Measurements from ENCODE around the gene WIPF2. TPM values are rescaled to one million over a fixed set of nuclear protein-coding genes. Genes with fewer than 3 reads are reported as not detected.

WIPF2 gene
- polyA plus RNA-seq, 1 experiment, result 8.1 TPM

DNA sequence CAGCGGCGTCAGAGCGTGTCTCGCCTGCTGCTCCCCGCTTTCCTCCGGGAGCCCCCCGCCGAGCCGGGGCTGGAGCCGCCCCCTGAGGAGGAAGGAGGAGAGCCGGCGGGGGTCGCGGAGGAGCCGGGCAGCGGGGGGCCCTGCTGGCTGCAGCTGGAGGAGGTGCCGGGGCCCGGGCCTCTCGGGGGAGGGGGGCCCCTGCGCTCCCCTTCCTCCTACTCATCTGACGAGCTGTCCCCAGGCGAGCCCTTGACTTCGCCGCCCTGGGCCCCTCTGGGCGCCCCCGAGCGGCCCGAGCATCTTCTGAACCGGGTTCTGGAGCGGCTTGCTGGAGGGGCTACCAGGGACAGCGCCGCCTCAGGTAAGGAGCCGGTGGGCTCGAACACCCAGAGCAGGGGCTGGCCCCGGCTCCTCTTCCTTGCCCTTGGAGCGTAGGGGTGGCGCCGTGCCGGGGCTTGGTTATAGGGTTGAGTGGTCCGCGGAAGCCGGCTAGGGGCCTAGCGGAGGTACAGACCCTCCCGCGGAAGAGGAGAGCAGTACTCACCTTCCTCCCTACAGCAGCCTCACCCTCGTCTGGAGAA, 41.0 kb upstream of the WIPF2 start:
- TF ChIP-seq, protein P1, sequence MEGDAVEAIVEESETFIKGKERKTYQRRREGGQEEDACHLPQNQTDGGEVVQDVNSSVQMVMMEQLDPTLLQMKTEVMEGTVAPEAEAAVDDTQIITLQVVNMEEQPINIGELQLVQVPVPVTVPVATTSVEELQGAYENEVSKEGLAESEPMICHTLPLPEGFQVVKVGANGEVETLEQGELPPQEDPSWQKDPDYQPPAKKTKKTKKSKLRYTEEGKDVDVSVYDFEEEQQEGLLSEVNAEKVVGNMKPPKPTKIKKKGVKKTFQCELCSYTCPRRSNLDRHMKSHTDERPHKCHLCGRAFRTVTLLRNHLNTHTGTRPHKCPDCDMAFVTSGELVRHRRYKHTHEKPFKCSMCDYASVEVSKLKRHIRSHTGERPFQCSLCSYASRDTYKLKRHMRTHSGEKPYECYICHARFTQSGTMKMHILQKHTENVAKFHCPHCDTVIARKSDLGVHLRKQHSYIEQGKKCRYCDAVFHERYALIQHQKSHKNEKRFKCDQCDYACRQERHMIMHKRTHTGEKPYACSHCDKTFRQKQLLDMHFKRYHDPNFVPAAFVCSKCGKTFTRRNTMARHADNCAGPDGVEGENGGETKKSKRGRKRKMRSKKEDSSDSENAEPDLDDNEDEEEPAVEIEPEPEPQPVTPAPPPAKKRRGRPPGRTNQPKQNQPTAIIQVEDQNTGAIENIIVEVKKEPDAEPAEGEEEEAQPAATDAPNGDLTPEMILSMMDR (IDR thresholded peaks at IDR 0.05; ENCODE audit: low read depth, low read length), result no peak
- no peaks in the 10 kb centered on the region for H3K9me3 ChIP-seq (ENCODE audit: control insufficient read depth, insufficient read depth, low read length)
- DNase-seq (ENCODE audit: low read depth, low spot score), result no peak
- H3K27ac ChIP-seq (ENCODE audit: low read depth, low read length), result no peak overlapping the region
- H3K4me3 ChIP-seq (ENCODE audit: low read depth, low read length), result no peak overlapping the region
- ChIA-PET POLR2A (no interaction called here), CTCF (no interaction called here)
- H3K27me3 ChIP-seq (ENCODE audit: control insufficient read depth, insufficient read depth, low read length), result no peaks in the 10 kb centered on the region

DNA sequence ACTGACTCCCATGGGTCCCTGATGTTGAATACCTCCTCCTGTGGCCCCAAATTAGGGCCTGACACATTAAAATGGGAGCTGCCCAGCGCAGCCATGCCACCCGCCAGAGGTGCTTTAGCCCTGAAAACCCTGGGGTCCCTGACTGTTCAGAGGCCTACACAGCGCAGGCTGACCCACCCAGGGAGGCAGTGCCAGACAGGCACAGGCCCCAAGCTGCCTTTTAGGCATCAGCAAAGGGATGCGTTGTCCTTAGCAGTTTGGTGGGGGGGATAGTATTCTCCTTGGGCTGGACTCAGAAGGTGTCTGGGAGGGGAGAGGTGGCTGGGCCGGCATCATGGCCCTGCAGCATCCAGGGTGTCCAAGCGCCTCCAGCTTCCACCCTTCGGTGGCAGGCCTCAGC, 40.4 kb upstream of the WIPF2 start:
- Histone ChIP-seq H3K4me3 (ENCODE audit: low read depth, low read length) (no peak overlapping the region), H3K9me3 (ENCODE audit: control insufficient read depth, insufficient read depth, low read length) (no peaks in the 10 kb centered on the region), H3K27ac (ENCODE audit: low read depth, low read length) (no peak overlapping the region), H3K27me3 (ENCODE audit: control insufficient read depth, insufficient read depth, low read length) (no peaks in the 10 kb centered on the region)
- ChIA-PET POLR2A (no interaction called here), CTCF (interaction anchor here (1.0 to 1.7 kb wide), 3 partner anchors 12 to 166 kb away, joined by 4 to 6 read pairs (median 5); no protein-coding TSS in a partner anchor)
- TF ChIP-seq, protein P1 (IDR thresholded peaks at IDR 0.05; ENCODE audit: low read depth, low read length), result no peak
- DNase-seq (ENCODE audit: low read depth, low spot score), result no peak

DNA sequence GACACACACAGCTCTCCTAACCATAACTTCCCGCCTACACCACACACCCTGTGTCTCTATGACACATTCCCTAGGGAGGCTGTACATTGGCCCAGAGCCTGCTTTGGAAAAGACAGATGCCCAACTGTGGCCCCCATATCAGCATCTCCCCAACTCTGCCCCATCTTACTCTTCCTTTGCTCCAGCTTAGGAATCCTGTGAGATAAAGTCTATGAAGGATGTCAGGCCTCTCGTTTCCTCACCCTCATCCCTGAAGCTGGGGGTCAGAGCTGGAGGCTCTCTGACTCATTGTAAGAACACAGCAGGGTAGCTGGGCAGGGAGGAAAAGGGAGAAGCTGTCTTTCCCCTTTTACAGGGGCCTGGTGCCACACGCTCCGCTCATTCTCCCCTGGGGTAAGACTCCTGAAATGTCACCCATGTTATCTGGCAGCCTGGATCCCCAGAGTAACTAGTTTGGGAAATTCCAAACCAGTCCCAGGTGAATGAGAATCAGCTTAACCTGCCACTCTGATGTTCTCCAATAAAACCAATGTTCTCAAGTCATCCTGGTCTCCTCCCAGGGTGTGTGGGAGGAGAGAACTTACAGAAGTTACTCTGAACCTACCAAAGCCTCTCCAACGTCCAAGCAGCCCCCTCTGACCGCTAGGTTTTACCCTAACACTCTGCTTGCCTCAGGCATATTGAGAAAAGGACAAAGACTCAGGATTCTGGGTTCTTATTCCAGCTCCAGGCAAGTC, 39.0 kb upstream of the WIPF2 start:
- TF ChIP-seq, protein P1 (IDR thresholded peaks at IDR 0.05; ENCODE audit: low read depth, low read length), result no peak
- Histone ChIP-seq H3K9me3 (ENCODE audit: control insufficient read depth, insufficient read depth, low read length) (no peaks in the 10 kb centered on the region), H3K27ac (ENCODE audit: low read depth, low read length) (no peak overlapping the region), H3K27me3 (ENCODE audit: control insufficient read depth, insufficient read depth, low read length) (no peaks in the 10 kb centered on the region), H3K4me3 (ENCODE audit: low read depth, low read length) (no peak overlapping the region)
- ChIA-PET POLR2A (interaction anchor here (0.9 to 1.3 kb wide), 4 partner anchors 11 to 52 kb away, joined by 3 to 4 read pairs (median 4); no protein-coding TSS in a partner anchor), CTCF (interaction anchor here (0.6 to 1.7 kb wide), 7 partner anchors 10 to 167 kb away, joined by 3 to 8 read pairs (median 5); no protein-coding TSS in a partner anchor)
- DNase-seq (ENCODE audit: low read depth, low spot score), result no peak

DNA sequence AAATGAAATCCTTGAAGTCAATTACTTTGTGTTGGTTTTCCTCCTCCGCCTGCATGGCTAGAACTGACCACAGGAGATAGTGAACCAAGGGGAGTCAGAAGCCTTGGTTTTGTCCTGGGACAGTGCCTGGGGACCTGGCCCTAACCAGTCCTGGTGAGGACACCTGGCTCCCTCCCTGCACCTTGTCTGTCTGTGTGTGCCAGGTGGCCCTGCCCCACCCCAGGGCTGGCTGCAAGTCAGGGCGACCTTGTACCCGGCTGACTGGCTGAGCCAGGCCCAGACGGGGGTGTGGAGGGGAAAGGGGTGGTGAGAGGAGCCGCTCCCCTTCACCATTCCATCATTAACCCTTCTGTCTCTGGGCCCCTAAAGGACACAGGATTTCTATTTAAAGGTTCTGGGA, 38.4 kb upstream of the WIPF2 start:
- H3K27ac ChIP-seq (ENCODE audit: low read depth, low read length), result no peak overlapping the region
- no peaks in the 10 kb centered on the region for H3K27me3 ChIP-seq (ENCODE audit: control insufficient read depth, insufficient read depth, low read length)
- CTCF ChIA-PET, result interaction anchor here (0.6 to 1.7 kb wide), 4 partner anchors 10 to 105 kb away, joined by 4 to 8 read pairs (median 6); no protein-coding TSS in a partner anchor
- no peak overlapping the region for H3K4me3 ChIP-seq (ENCODE audit: low read depth, low read length)
- DNase-seq (ENCODE audit: low read depth, low spot score), result no peak
- no peaks in the 10 kb centered on the region for H3K9me3 ChIP-seq (ENCODE audit: control insufficient read depth, insufficient read depth, low read length)
- POLR2A ChIA-PET, result interaction anchor here (0.6 to 1.3 kb wide), 3 partner anchors 10 to 40 kb away, joined by 3 to 6 read pairs (median 4); partner anchors contain the start of gene CASC3
- TF ChIP-seq, protein P1 (IDR thresholded peaks at IDR 0.05; ENCODE audit: low read depth, low read length), result no peak

DNA sequence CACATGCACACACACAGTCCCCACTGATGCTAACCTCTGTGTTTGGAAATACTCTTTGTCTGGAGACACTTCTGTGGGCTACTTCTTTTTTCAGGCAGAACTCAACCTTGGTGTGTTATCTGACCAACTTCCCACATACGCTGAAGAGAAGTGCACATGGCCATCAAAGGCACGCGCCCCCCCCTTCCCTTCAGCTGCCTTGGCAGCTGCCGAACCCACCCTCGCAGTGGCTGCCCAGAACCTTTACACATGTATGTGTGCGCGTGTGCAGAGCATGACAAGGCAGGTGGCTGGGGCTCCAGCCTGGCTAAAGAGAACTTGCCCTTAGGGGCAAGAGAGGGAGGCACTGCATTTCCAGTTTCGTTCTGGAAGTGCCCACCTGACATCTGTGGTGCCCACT, 37.9 kb upstream of the WIPF2 start:
- TF ChIP-seq, protein P1 (IDR thresholded peaks at IDR 0.05; ENCODE audit: low read depth, low read length), result no peak
- CTCF ChIA-PET, result no interaction called here

More for the DNA sequence above, 37.9 kb upstream of the WIPF2 start:
- Histone ChIP-seq H3K9me3 (ENCODE audit: control insufficient read depth, insufficient read depth, low read length) (no peaks in the 10 kb centered on the region), H3K27me3 (ENCODE audit: control insufficient read depth, insufficient read depth, low read length) (no peaks in the 10 kb centered on the region), H3K4me3 (ENCODE audit: low read depth, low read length) (no peak overlapping the region), H3K27ac (ENCODE audit: low read depth, low read length) (no peak overlapping the region)
- no peak for DNase-seq (ENCODE audit: low read depth, low spot score)
- POLR2A ChIA-PET, result interaction anchor here (0.6 kb wide), 1 partner anchor 41 kb away, joined by 6 read pairs; the partner anchor contains the start of gene CASC3

All from AG04450 (cell line).